IMR-90 (cell line): ENCODE measurements around the gene RERE. TPM values are rescaled to one million over a fixed set of nuclear protein-coding genes. Genes with fewer than 3 reads are reported as not detected.

Source experiments
- ATAC-seq: fragments of 200-7000 bp; cut with Tn5 transposase; 2 replicates; pipeline ENCODE4 v1.9.1; 2020; ENCODE audit warnings: low read depth, mild to moderate bottlenecking, moderate library complexity
- BruUV-seq: library from RNA; stranded (reverse); fragments of 400-500 nt; replicated peaks from 2 replicates; lab custom pipeline; 2021; lab: Mats Ljungman, UMichigan
- CTCF ChIA-PET: fragments of 300-600 bp; formaldehyde crosslinking; extraction: SDS; loops from one replicate; lab custom pipeline; 2021; ENCODE audit warnings: antibody characterized with exemption; lab: Yijun Ruan, JAX
- POLR2A ChIA-PET: fragments of 300-600 bp; sonication (Branson Sonifier 250); formaldehyde crosslinking; loops from one replicate; lab custom pipeline; 2022; ENCODE audit warnings: antibody characterized with exemption; ENCODE audit not compliant: unreplicated experiment; lab: Charles Lee
- DNase-seq: peaks from one replicate; pipeline ENCODE4 v3.0.0; 2013
- H2AFZ ChIP-seq: replicated peaks from 2 replicates; pipeline ENCODE3; 2013; ENCODE audit warnings: low read length, mild to moderate bottlenecking; ENCODE audit not compliant: poor library complexity
- H2AK5ac ChIP-seq: 2 replicates; pipeline ENCODE4 v1.6.1; 2013; ENCODE audit warnings: low read depth, low read length, inconsistent platforms
- H2AK9ac ChIP-seq: replicated peaks from 2 replicates; pipeline ENCODE3; 2013; ENCODE audit warnings: mild to moderate bottlenecking, low read depth, low read length, moderate library complexity; ENCODE audit not compliant: poor library complexity
- H2BK120ac ChIP-seq: 2 replicates; pipeline ENCODE4 v1.6.1; 2013; ENCODE audit warnings: low read depth, low read length, inconsistent platforms
- H2BK15ac ChIP-seq: 3 replicates; pipeline ENCODE4 v1.6.1; 2013; ENCODE audit warnings: low read depth, low read length, inconsistent platforms
- H2BK20ac ChIP-seq: 2 replicates; pipeline ENCODE4 v1.6.1; 2013; ENCODE audit warnings: low read depth, mild to moderate bottlenecking, inconsistent platforms, low read length, moderate library complexity
- H2BK5ac ChIP-seq: 2 replicates; pipeline ENCODE4 v1.6.1; 2013; ENCODE audit warnings: mild to moderate bottlenecking, low read depth, low read length, inconsistent platforms; ENCODE audit not compliant: poor library complexity, severe bottlenecking
- H3K14ac ChIP-seq: replicated peaks from 2 replicates; pipeline ENCODE4 v1.6.1; 2013; ENCODE audit warnings: low read depth, low read length, inconsistent platforms
- H3K18ac ChIP-seq: 2 replicates; pipeline ENCODE4 v1.6.1; 2013; ENCODE audit warnings: low read depth, low read length, control low read depth
- H3K23ac ChIP-seq: 2 replicates; pipeline ENCODE4 v1.6.1; 2013; ENCODE audit warnings: low read depth, low read length, inconsistent platforms
- H3K27ac ChIP-seq: 2 replicates; pipeline ENCODE4 v1.5.1; 2013; ENCODE audit warnings: mild to moderate bottlenecking, control low read depth, low read length; ENCODE audit not compliant: insufficient read depth
- H3K27me3 ChIP-seq: 2 replicates; pipeline ENCODE4 v1.6.1; 2013; ENCODE audit warnings: low read length; ENCODE audit not compliant: control insufficient read depth, insufficient read depth
- H3K36me3 ChIP-seq: 2 replicates; pipeline ENCODE4 v1.6.1; 2013; ENCODE audit warnings: low read length, mixed read lengths; ENCODE audit not compliant: control insufficient read depth, insufficient read depth
- H3K4ac ChIP-seq: 2 replicates; pipeline ENCODE4 v1.6.1; 2013; ENCODE audit warnings: low read depth, low read length, inconsistent platforms
- H3K4me1 ChIP-seq: 2 replicates; pipeline ENCODE4 v1.6.1; 2013; ENCODE audit warnings: low read length, mixed read lengths; ENCODE audit not compliant: control insufficient read depth, insufficient read depth
- H3K4me2 ChIP-seq: 2 replicates; pipeline ENCODE4 v1.6.1; 2013; ENCODE audit warnings: low read depth, mild to moderate bottlenecking, control low read depth, low read length, moderate library complexity
- H3K4me3 ChIP-seq: 2 replicates; pipeline ENCODE4 v1.5.1; 2013; ENCODE audit warnings: low read depth, mild to moderate bottlenecking, control low read depth, low read length, moderate library complexity; ENCODE audit not compliant: insufficient read depth
- H3K56ac ChIP-seq: 2 replicates; pipeline ENCODE4 v1.6.1; 2013; ENCODE audit warnings: low read length, inconsistent platforms; ENCODE audit not compliant: insufficient read depth; ENCODE audit errors: extremely low read depth
- H3K79me1 ChIP-seq, 2 experiments: 2 replicates each; pipeline ENCODE4 v1.6.1; 2013; ENCODE audit warnings: low read length in 2 of 2, inconsistent platforms in 1 of 2, low read depth in 1 of 2
- H3K9ac ChIP-seq: 2 replicates; pipeline ENCODE4 v1.6.1; 2013; ENCODE audit warnings: low read depth, low read length, control low read depth
- H3K9me1 ChIP-seq: 2 replicates; pipeline ENCODE4 v1.6.1; 2013; ENCODE audit warnings: low read length, inconsistent platforms; ENCODE audit not compliant: insufficient read depth
- H3K9me3 ChIP-seq: 2 replicates; pipeline ENCODE4 v1.6.1; 2013; ENCODE audit warnings: low read length; ENCODE audit not compliant: control insufficient read depth, insufficient read depth
- H4K20me1 ChIP-seq: 2 replicates; pipeline ENCODE4 v1.6.1; 2013; ENCODE audit warnings: low read length, inconsistent platforms; ENCODE audit not compliant: insufficient read depth
- H4K5ac ChIP-seq: 2 replicates; pipeline ENCODE4 v1.6.1; 2013; ENCODE audit warnings: mild to moderate bottlenecking, low read depth, low read length, control low read depth
- H4K8ac ChIP-seq, 2 experiments: 2 replicates each; pipeline ENCODE4 v1.6.1; 2013; ENCODE audit warnings: low read depth in 2 of 2, low read length in 2 of 2, control low read depth in 1 of 2, inconsistent platforms in 1 of 2
- H4K91ac ChIP-seq: 2 replicates; pipeline ENCODE4 v1.6.1; 2013; ENCODE audit warnings: low read depth, low read length, inconsistent platforms; ENCODE audit not compliant: insufficient read depth
- BHLHE40 ChIP-seq: fragments of 150-350 bp; IDR thresholded peaks from 2 replicates; pipeline ENCODE4 v1.6.1; 2016; ENCODE audit warnings: mild to moderate bottlenecking, low read depth, low read length
- CEBPB ChIP-seq: IDR thresholded peaks from 2 replicates; pipeline ENCODE4 v1.6.1; 2012; ENCODE audit warnings: low read depth, low read length, improper control_type of control experiment
- CHD1 ChIP-seq: IDR thresholded peaks from 2 replicates; pipeline ENCODE4 v1.6.1; 2012; ENCODE audit warnings: low read depth, low read length, improper control_type of control experiment
- CTCF ChIP-seq: conservative IDR thresholded peaks from 2 replicates; pipeline ENCODE4 v1.5.1; 2012; ENCODE audit warnings: mild to moderate bottlenecking, low read depth, low read length, improper control_type of control experiment
- FOS ChIP-seq: fragments of 150-350 bp; IDR thresholded peaks from 2 replicates; pipeline ENCODE4 v1.6.1; 2016; ENCODE audit warnings: low read depth, low read length
- MAFK ChIP-seq: IDR thresholded peaks from 2 replicates; pipeline ENCODE4 v1.6.1; 2012; ENCODE audit warnings: low read depth, low read length, improper control_type of control experiment
- MAZ ChIP-seq: IDR thresholded peaks from 2 replicates; pipeline ENCODE4 v1.6.1; 2012; ENCODE audit warnings: low read depth, mild to moderate bottlenecking, low read length, improper control_type of control experiment, moderate library complexity, borderline replicate concordance
- MXI1 ChIP-seq: IDR thresholded peaks from 2 replicates; pipeline ENCODE4 v1.6.1; 2012; ENCODE audit warnings: low read depth, mild to moderate bottlenecking, low read length, moderate library complexity, borderline replicate concordance
- POLR2A ChIP-seq: IDR thresholded peaks from 2 replicates; pipeline ENCODE4 v1.6.1; 2012; ENCODE audit warnings: mild to moderate bottlenecking, low read depth, low read length
- RAD21 ChIP-seq: IDR thresholded peaks from 2 replicates; pipeline ENCODE4 v1.6.1; 2012; ENCODE audit warnings: low read length, improper control_type of control experiment
- RCOR1 ChIP-seq: IDR thresholded peaks from 2 replicates; pipeline ENCODE4 v1.6.1; 2012; ENCODE audit warnings: mild to moderate bottlenecking, low read length, improper control_type of control experiment; ENCODE audit not compliant: insufficient replicate concordance
- RFX5 ChIP-seq: IDR thresholded peaks from 2 replicates; pipeline ENCODE4 v1.8.0; 2012; ENCODE audit warnings: low read depth, mild to moderate bottlenecking, low read length, moderate library complexity
- SMC3 ChIP-seq: fragments of 150-350 bp; IDR thresholded peaks from 2 replicates; pipeline ENCODE4 v1.6.1; 2016; ENCODE audit warnings: low read depth, mild to moderate bottlenecking, antibody characterized with exemption, low read length, moderate library complexity
- WGBS, 2 experiments: methylation state at CpG; one replicate each; pipeline versions ENCODE4 v1.1.5 to v1.1.7; 2013; ENCODE audit warnings: missing lambda C conversion rate in 2 of 2; ENCODE audit not compliant: insufficient read length in 1 of 2; ENCODE audit errors: extremely low coverage in 2 of 2; 5-methylcytosine and 5-hydroxymethylcytosine counted together
- dilution Hi-C: fragments of 300-500 bp; cut with HindIII; formaldehyde crosslinking; loops from one replicate; pipeline ENCODE4 v1.14.3; 2018; ENCODE audit warnings: low sequenced_read_pairs; ENCODE audit not compliant: unreplicated experiment
- in situ Hi-C: fragments of 300-500 bp; cut with MboI; formaldehyde crosslinking; loops from 3 replicates; pipeline ENCODE4 v1.14.3; 2019; ENCODE audit warnings: low sequenced_read_pairs, inconsistent platforms, mixed read lengths
- intact Hi-C: fragments of 100-400 bp; cut with micrococcal nuclease; formaldehyde crosslinking; loops from 2 replicates; pipeline ENCODE4 v1.10.0; 2022
- polyA plus RNA-seq, 3 experiments: library from polyadenylated mRNA; depleted of rRNA; stranded (reverse); fragments of >200 nt; gene quantifications; 2 replicates each; pipeline ENCODE4 v1.2.3, GENCODE V29; 2012; ENCODE audit warnings: low replicate concordance in 1 of 3
- total RNA-seq: library from RNA; depleted of rRNA; stranded (reverse); fragments of >200 nt; gene quantifications from 2 replicates; pipeline ENCODE4 v1.2.3, GENCODE V29; 2012
- TF ChIP-seq, protein P1 (sequence below): fragments of 150-350 bp; IDR thresholded peaks from 2 replicates; pipeline ENCODE4 v1.6.1; 2016; ENCODE audit warnings: low read depth, mild to moderate bottlenecking, low read length, moderate library complexity, borderline replicate concordance
- TF ChIP-seq, protein P2 (sequence below): fragments of 150-350 bp; IDR thresholded peaks from 2 replicates; pipeline ENCODE4 v1.6.1; 2017; ENCODE audit warnings: mild to moderate bottlenecking, antibody characterized with exemption, low read length, low read depth

The RERE gene
- total and polyA plus RNA-seq, 2 of the 4 experiments (the other 2 are of a cell fraction): 11.5 to 25.1 TPM

GRCh38 chr1:8340448-8340847 lies 477.0 kb downstream of the RERE start:
- no peak overlapping the region for H2BK5ac ChIP-seq
- H4K5ac ChIP-seq: no peak overlapping the region
- no peak for ATAC-seq
- H4K91ac ChIP-seq: no peak overlapping the region
- H2BK120ac ChIP-seq: no peak overlapping the region
- in situ Hi-C loops: no loop called here
- DNase-seq: no peak
- H2BK15ac ChIP-seq: no peak overlapping the region
- H3K36me3 ChIP-seq: peaks cover 11% of the 10 kb centered on the region; the same call in 1 of the 2 replicates
- no peak overlapping the region for H3K56ac ChIP-seq
- no peak overlapping the region for H3K4me3 ChIP-seq
- ChIA-PET CTCF (interaction anchor here (0.5 kb wide), 1 partner anchor 359 kb away, joined by 3 read pairs; no protein-coding TSS in a partner anchor), POLR2A (no interaction called here)
- no peak overlapping the region for H3K23ac ChIP-seq
- intact Hi-C loops: no loop called here
- no peak overlapping the region for H2AFZ ChIP-seq
- no peak overlapping the region for H2AK9ac ChIP-seq
- H4K20me1 ChIP-seq: no peaks in the 10 kb centered on the region
- H3K4ac ChIP-seq: no peak overlapping the region
- H3K9me3 ChIP-seq: no peaks in the 10 kb centered on the region
- peaks cover 12% of the 10 kb centered on the region for H3K9me1 ChIP-seq
- no peak overlapping the region for H2BK20ac ChIP-seq
- TF ChIP-seq, protein P1, sequence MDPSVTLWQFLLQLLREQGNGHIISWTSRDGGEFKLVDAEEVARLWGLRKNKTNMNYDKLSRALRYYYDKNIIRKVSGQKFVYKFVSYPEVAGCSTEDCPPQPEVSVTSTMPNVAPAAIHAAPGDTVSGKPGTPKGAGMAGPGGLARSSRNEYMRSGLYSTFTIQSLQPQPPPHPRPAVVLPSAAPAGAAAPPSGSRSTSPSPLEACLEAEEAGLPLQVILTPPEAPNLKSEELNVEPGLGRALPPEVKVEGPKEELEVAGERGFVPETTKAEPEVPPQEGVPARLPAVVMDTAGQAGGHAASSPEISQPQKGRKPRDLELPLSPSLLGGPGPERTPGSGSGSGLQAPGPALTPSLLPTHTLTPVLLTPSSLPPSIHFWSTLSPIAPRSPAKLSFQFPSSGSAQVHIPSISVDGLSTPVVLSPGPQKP: no peak
- TF ChIP-seq MAFK (no peak), MXI1 (no peak), RFX5 (no peak), POLR2A (no peak), MAZ (no peak), RCOR1 (no peak), FOS (no peak), CEBPB (no peak), RAD21 (no peak), SMC3 (no peak), BHLHE40 (no peak), CHD1 (no peak), CTCF (no peak)
- TF ChIP-seq, protein P2, sequence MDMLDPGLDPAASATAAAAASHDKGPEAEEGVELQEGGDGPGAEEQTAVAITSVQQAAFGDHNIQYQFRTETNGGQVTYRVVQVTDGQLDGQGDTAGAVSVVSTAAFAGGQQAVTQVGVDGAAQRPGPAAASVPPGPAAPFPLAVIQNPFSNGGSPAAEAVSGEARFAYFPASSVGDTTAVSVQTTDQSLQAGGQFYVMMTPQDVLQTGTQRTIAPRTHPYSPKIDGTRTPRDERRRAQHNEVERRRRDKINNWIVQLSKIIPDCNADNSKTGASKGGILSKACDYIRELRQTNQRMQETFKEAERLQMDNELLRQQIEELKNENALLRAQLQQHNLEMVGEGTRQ: no peak
- H3K9ac ChIP-seq: no peak overlapping the region
- H3K18ac ChIP-seq: no peak overlapping the region
- H3K27ac ChIP-seq: no peak overlapping the region
- no peaks in the 10 kb centered on the region for H3K27me3 ChIP-seq
- no TSS peak for BruUV-seq
- H3K79me1 ChIP-seq: 0 out of 4 replicates have a peak, but pooled peaks cover 0 to 3% of the 10 kb centered on the region in 2 experiments
- no peak overlapping the region for H2AK5ac ChIP-seq
- H3K4me2 ChIP-seq: no peak overlapping the region
- dilution Hi-C loops: no loop called here
- WGBS, 2 experiments: 100% methylated on average over 2 of the region's 6 CpGs; no CpG with 5 or more reads in 1 of the 2 experiments
- no peak overlapping the region for H4K8ac ChIP-seq
- H3K14ac ChIP-seq: no peak overlapping the region
- H3K4me1 ChIP-seq: peaks cover 13% of the 10 kb centered on the region
